DND-41 (cell line): ENCODE data around the gene EID3.

Source experiments
- EZH2 ChIP-seq: IDR thresholded peaks from 3 replicates; pipeline ENCODE4 v1.6.1; 2012; ENCODE audit warnings: borderline replicate concordance, low read depth, mild to moderate bottlenecking, moderate library complexity, low read length, inconsistent platforms; ENCODE audit not compliant: severe bottlenecking
- TF ChIP-seq, protein P1 (sequence below): IDR thresholded peaks from 2 replicates; pipeline ENCODE4 v1.5.1; 2012; ENCODE audit warnings: borderline replicate concordance, low read length, moderate library complexity, mild to moderate bottlenecking; ENCODE audit not compliant: poor library complexity, severe bottlenecking; ENCODE audit errors: extremely low read depth

DNA sequence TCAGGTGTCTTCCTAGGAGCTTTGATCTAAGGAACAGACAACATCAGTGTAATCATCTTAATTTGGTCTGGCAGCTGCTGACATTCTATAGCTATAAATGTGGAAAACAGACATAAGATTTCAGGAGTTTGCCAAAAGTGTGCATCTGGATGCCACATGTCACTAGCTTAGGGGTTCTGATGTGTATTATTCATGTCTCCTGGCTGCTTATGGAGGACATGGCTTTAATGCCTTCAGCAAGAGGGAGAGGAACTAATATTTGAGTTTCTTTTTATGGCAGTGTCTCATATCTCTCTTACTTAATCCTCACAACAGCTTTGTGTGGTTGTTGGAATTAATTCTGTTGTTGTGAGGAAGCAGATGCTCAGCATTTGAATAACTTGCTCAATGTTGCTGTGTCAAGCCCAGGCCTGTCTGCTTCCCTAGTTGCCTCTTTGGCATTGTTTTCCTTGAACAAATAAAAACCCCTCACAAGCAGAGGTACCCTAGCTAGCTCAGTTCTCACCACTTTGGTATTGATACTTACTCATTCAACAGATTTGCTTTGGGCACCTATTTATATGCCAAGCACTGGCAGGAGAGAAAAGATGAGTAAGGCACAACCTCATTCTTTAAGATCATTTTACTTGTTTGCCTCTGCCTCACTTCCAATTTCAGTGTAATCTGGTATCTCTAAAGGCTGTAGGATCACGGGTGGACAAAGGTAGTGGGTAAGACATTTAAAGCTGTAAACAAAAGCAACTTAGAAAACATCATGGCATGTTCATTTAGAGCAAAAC lies 39.8 kb upstream of the EID3 start:
- TF ChIP-seq, protein P1, sequence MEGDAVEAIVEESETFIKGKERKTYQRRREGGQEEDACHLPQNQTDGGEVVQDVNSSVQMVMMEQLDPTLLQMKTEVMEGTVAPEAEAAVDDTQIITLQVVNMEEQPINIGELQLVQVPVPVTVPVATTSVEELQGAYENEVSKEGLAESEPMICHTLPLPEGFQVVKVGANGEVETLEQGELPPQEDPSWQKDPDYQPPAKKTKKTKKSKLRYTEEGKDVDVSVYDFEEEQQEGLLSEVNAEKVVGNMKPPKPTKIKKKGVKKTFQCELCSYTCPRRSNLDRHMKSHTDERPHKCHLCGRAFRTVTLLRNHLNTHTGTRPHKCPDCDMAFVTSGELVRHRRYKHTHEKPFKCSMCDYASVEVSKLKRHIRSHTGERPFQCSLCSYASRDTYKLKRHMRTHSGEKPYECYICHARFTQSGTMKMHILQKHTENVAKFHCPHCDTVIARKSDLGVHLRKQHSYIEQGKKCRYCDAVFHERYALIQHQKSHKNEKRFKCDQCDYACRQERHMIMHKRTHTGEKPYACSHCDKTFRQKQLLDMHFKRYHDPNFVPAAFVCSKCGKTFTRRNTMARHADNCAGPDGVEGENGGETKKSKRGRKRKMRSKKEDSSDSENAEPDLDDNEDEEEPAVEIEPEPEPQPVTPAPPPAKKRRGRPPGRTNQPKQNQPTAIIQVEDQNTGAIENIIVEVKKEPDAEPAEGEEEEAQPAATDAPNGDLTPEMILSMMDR, result no peak
- no peak for TF ChIP-seq EZH2
